Stimulated activated CD4-positive, alpha-beta T cell treated with anti-CD3 and anti-CD28 coated beads, Interleukin-4, amount 100 ng/mL, for 4 hours (primary cell): ENCODE measurements around the gene HOXC10.

Experiments used
- DNase-seq, 2 experiments: peaks; one replicate each; pipeline ENCODE4 v3.0.0-alpha.2; 2020

The HOXC10 gene

DNA sequence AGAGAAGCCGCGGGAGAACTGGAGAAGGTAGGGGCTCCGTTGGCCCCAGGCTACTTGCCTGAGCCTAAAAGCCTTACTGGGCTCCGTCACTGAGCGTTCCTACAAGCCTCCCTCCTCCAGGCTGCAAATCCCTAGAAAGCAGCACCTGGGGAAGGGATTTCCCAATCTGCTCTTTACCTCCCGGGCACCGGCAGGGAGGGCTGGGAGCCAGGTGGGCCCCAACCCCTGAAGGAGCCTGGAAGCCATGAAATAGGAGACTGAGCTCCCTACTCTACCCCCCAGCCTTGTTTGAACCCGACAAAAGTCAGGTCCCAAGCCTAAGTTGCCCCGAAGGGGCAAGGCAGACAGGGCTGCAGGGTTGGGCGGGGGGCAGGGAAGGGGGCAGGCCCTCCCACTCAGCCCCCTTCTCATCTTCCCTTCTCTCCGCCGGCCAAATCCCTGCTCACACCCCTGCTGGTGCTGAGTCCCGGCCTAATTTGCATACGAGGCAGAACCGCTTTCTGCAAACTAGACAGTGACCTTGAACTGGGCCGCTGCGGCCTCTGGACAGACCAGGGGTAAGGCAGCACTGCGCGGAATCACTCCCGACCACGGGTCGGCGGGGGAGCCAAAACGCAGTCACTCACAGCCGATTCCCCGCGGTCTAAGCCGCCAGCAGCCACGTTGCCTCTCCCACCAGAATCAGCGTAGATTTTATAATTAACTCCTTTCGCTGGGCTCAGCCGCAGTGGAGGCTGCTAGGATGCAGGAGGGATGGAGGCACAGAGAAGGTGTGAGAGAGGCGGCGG is 34.0 kb upstream of the HOXC10 start:
- no peak for DNase-seq

DNA sequence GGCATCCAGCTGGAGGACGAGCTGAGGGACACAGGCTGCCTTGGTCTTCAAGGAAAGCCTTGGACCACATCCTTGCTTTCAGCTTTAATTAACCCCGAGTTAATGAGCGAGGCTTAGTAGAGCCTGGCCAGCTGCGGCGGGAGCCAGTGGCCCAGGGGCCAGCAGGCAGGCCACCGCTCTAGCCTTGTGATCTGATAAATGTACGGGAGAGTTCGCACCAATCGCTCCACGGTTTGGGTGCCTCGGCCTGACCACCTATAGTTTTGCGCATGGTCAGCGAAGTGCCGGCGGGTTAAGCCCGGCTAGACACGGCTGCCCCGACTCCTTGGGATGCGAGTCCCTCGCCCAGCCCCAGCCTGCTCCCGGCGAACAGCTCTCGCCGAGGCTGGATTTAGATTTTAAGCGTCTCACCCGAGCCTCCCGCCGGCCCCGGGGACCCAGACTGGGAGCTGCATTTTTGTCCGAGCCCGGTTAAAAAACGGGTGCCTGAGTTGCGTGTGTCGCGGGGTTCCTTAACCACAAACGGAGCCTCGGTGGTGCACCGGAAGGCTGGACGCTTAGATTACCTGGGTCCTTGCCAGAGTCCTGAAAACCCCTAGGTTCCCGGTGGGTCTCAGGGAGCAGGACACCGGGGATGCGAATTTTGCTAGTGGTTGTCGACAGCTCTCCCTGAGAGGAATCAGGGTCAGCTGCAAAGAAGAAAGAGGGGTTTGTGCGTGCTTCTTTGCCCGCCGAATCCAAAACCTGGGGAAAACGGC is 33.2 kb upstream of the HOXC10 start:
- no peak for DNase-seq

DNA sequence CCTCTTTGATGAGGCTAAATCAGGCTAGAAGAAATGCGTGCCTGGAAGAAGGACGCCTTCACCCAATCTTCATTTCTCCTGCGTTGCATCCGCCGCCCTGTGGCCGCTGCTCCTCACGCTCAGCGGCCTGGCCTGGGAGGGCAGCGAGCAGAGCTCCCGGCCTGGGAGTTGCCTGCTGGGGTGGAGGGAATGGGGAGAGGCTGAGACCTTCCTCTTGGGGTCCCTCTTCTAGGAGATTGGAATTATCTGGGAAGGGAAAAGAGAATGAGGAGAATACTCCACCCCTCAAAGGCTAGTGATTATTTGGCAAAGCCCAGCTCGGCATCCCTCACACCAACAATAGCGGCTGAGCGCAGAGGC is 32.6 kb upstream of the HOXC10 start:
- no peak for DNase-seq

DNA sequence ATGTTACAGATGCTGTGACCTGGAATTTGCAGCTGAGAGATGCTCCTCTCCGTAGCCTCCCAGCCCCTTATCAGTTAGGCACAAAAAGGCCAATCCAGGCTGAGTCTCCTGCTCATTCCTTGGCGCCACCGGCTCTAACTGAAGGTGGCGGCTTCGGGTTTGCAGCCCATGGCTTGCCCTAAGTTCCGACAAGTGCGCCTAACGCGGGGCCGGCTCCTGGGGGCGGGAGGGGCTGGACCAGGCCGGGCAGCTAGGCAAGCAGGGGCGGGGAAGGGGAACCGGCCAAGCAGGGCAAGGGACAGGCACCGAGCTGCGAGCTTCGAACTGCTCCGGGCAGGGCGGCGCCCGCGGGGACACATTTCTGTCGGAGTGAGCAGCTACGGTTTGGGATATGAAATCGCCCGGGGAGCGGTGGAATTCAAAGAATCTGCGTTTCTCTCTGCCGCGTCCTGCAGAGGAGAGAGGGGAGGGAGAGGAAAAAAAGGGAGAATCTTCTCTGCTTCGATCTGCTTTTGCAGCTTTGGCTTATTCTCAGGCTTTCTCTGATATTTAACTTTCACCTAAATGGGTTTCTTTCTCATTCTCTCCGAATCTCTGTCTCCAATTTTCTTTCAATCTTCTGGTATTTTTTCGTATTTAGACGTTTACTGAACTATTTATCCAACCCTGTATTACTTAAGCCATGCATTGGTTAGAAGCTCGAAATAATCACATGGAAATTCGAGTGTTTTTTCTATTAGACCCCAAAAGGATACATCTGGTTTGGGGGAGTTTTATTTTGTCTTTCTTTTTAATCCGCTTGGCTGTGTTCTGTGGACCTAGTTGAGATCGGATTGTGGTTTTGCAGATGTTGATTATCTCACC is 31.8 kb upstream of the HOXC10 start:
- no peak for DNase-seq

DNA sequence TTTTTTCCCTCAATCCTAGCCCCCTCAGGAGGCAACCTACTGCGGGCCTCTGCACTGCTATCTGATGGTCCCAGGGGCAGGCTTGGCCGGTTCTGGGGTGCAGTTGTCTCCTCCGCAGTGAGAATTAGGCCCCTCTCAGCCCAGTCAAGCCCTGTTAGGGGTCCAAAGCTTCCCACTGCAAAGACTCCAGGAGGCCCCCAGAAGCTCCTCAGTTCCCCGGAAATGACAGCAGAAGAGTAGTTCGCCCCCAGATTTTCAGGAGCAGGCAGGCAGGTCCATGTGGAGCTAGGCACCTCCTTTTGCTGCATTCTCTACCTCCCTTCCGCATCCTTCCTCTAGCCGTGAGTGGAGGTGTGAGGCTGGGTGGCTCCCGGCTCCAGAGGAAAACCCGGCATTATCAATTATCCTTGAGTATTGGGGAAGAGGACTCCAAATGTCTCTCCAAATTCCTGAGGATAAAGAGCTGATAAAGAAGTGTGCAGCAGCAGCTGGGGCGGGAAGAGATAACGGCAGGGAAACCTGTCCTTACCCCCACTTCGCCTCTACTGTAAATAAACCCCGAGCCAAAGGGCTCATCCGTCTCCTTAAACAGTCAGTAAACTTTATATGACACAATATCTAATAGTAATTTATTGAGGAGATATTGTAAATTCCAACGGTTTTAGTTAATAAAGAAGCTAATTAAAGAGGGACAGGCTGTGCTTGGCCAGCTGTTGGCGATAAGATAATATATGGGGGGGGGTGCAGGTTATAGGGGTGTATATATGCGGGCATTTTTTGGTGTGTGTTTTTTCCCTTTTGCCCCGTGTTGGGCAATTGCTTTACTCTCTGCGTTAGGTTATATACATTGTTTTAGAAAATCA is 30.9 kb upstream of the HOXC10 start:
- DNase-seq, result no peak

DNA sequence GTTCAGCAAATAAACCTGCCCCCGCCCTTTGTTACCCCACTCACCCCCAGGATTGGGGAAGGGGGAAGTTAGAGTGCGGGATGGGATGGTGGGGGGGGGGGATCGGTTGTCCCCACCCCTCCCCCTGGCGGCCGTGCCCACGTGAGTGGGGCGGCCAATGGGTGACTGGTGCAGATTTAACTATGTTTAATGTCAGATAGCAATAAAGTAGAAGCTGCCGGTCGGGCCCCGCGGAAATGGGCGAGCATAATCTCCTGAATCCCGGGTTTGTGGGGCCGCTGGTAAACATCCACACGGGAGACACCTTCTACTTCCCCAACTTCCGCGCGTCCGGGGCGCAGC is 30.3 kb upstream of the HOXC10 start, which contains the start of gene HOXC12:
TSS of gene HOXC12 (plus strand) at position 210 of the 342 bp plus-strand sequence. CDS start at position 237, 27 bp downstream.
- DNase-seq, result no peak

DNA sequence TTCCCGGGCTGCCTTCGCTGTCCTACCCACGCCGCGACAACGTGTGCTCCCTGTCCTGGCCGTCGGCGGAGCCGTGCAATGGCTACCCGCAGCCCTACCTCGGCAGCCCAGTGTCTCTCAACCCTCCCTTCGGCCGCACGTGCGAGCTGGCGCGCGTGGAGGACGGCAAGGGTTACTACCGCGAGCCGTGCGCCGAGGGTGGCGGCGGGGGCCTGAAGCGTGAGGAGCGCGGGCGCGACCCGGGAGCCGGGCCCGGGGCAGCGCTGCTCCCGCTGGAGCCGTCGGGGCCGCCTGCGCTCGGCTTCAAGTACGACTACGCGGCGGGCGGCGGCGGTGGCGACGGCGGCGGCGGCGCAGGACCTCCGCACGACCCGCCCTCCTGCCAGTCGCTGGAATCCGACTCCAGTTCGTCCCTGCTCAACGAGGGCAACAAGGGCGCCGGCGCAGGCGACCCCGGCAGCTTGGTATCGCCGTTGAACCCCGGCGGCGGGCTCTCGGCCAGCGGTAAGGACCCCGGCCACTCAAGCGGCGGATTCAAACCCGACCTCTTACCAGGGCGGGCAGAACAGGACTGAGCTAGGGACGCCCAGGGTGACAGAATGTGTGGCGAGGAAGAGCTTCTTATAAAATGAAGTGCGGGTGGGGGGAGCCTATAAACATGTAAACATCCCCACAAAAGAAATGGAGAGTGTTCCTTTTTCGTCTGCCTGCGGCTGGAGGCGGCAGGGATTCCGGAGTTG is 29.7 kb upstream of the HOXC10 start:
- DNase-seq, result no peak

DNA sequence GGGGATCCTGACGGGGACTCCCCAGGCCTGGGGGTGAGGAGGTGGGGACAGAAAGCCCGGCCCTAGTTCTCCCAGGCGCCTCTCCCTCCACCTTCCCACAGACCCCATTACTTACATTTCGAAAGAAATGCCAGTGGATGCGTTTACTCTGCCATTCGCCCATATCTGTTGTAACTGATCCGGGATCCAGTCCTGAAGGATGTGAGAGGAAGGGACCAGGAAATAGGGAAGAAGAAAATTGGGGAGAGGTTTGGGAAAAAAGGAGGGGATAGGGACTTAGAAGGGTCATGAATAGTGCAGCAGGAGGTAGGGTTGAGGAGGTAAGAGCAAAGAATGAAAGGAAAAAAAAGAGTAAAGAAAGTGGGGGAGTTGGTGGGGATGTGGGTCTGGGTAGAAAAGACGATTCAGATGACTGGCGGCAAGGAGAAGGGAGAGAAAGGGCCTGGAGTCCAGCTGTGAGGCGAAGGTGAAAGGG is 29.1 kb upstream of the HOXC10 start:
- no peak for DNase-seq

DNA sequence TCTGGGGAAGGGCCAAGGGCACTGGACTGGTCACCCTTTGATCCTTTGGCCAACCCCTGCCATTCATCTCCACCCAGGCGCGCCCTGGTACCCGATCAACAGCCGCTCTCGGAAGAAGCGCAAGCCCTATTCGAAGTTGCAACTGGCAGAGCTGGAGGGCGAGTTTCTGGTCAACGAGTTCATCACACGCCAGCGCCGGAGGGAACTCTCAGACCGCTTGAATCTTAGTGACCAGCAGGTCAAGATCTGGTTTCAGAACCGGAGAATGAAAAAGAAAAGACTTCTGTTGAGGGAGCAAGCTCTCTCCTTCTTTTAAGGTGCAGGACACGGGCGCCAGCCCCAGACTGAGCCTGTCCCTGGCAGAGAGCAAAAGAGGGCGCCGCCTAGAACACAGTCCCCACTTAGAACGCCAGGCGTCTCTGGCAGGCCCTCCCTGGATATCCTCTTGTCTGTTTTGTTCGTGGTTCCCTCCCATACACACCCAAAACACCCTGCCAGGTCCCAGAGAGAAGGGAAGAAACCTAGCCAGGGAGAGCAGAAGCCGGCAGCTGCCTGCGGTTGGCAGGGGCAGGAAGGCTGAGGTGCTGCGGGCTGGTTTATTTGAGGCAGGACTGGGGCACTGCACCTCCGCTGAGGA is 28.6 kb upstream of the HOXC10 start:
- no peak for DNase-seq

DNA sequence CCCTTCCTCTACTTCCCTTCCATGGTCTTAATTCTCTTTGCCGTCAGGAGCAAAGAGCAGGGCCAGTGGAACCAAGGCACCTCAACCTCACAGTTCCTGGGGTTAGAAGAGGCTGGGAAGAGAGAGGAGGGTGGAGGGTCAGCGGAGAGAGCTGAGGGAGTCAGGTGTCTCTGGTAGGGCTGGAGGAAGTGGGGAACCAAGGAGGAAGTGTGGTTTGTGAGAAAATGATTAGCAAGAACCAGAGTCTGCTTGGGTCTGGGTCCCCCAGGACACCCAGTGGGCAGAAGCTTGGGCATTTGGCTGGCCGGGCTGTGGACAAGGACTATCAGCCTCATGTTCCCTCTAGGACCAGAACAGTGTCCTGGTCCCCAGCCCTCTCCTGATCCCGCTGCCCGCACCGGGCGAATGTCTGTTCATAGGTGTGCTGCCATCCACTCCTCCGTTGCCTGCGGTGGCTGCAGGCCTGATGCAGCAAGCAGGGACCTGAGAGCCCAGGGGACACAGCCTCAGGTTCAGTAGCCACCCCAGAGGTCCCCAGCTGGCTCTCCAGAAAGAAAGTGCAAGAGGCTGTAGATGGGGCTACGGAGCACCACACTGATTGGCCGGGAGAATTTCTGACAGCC is 27.9 kb upstream of the HOXC10 start:
- no peak for DNase-seq

DNA sequence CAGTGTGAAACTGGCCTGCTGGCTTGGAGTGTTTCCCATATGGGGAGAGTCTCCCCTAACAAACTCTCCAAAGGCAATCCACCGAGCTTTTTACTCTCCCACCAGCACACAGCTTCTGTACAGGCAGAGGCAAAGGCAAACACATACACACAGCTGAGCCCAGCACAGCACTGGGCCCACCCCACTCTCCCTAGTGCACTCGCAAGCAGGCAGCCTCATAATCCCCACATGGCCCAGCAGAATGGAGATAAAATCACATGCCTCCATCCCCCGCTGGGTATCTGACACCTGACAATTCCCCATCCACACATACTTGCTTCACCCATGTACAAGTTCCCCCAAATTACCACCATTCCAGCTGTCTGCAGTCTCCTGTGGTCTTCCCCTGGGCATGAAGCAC is 26.8 kb upstream of the HOXC10 start:
- no peak for DNase-seq

DNA sequence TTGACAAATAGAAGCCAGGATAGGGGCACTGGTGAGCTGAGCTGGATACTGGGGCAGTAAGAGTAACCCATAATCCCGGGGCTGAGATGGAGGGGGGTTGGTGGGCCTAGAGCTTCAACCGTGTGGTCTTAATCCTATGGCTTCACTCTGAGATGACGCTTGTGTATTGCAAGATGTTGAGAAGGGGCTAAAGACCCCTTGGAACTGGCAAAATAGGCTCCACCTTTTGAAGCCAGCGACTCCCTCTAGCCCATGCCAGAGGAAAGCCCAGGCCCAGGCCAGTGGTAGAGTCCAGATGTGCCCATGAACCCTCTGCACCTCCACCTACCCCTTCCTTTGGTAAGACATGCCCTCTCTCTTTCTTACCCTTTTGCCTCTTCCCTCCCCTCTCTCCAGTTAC is 25.6 kb upstream of the HOXC10 start:
- no peak for DNase-seq

DNA sequence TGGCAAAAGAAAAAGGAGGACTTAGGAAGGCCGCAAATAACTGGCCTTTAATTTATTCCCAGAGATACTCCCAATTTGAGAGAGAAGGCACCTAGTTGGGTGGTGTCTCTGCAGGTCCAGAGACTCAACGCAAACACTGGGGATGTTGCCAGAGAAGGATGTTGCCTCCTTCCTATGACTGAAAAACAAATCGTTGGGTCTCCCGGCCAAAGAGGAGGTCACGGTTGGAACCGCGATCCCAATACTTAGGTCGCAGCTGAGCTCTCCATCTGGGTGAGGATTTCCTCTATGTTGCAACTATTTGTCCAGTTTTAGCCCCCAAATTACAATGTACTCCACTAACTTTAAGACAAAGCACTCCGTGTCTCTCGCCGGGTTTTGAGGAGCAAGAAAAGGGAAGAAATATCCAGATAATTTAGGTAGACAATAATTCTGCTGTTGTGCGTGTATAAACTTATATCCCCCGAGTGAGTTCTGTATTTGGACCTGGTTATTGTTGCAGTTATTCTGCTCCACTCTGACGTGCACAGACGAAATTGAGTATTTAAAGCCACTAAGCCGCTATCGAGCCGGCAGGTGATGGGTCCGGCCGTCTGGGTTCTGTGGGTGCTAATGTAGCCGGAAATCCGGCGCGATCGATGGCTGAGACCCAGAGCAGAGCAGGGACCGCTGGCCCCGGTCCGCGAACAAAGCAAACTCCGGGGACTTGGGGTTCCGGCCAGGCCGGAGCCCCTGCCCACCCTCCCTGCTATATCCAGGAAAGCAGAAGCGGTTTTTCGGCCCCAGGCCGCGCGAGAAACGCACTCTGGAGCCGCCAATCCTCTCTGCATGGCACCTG is 24.5 kb upstream of the HOXC10 start:
- DNase-seq, result no peak

DNA sequence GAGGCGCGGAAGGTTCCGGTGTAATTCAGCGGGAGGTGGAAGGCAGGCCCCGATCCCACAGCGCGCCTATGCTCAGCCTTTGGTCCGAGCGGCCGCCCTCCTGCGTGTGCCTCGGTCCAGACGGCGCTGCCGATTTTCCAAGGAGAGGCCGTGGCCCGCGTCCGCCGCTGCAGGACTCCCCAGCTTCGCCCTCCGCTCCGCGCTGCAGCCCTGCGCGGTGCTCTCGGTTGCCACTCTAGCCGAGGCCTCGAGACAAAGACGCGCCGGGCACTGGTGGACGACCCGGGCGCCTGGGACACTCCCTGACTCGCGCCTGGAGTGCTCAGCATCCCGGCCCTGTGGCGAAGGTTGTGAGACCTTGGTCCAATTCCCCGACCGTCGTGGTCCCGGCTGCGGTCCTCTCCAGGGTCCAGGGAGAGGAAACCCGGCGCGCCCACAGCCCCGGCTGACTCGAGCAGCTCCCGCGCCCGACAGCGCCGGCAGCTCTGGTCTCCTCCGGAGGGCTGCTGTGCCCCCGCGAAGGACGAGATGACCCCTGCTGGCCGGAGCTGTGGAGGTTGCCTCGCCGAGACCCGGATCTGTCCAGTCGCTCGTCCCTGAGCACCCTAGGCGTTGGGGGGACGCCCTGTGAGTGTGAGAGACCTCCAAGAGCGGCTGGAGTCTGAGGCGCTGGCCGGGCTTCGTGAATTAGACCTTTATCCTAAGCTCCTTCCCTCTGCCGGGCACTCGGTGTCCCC is 23.8 kb upstream of the HOXC10 start:
- DNase-seq, result no peak

DNA sequence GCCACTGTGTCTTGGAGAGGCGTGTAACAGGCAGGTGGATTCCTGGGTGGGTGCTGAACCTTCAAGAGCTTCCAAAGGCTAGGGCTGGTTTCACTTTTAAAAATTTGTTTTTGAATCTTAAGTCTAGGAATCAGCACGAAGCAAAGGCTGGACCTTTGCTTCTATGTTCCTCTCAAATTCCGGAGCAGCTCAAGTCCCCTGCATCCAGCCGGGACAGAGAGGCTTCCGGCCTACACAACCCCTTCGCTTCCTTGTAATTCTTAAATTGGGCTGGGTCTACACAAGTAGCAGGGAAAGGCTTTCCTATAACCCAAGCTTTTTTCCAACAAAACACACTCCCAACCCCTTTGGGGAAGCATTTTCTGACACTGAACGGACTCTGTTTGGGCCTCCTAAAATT is 21.9 kb upstream of the HOXC10 start:
- DNase-seq, result no peak

DNA sequence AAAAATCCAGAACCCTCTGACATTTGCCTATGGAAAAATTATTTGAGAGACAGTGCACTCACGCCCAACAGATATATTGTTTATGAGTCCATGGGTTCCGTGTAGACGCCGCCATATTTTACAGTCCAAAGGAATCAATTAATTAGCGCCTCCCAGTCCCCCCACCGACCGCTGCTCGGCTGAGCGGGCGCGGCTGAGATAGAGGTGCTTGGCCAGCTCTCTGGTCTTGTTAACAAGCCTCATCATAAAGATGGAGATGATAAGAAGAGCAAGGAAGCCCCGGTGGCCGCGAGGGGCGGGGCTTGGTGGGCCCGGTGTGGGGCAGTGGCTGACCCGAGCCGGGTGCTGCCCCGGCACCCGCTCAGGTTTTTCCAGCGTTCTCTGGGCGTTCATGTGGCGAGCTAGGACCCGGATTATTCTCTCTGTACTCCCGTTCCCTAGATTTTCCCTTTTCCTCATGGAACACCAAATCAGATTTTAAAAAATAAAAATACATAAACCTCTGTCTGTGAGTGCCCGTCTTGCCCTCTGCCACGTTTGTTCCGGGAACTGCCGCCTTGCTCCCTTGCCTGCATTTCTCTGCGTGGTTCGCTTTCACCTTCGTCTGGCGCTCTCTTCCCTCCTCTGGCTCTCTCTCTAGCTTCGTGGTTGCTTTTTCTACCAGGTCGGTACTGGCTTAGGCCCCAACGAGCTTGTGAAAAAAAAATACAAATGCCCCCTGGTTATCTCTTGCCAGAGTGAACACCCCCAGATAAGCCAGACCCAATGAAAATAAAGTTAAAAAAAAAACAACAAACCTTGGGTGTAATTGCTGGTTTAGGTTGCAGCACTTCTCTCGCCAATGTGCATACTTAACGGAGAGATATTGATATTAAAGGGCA is 21.3 kb upstream of the HOXC10 start:
- no peak for DNase-seq

DNA sequence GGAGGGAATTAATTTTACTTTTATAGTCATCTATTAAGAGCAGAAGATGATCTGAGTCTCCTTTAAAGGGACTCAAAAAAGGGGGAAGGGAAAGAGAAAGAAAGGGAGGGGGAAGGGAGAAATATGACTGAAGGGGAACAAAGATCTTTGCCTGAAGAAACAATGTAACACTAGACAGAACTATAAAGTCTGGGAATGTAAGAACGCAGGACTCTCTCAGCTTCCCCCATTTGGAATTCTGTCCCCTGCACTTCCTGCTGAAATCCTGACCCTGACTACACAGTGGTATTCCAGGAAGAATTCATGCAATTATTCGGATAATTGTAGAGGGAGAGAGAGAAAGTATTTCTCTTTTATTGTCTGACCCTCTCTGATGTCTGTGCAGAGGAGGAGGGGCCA is 20.6 kb upstream of the HOXC10 start:
- DNase-seq, result no peak
